ENCODE results near the gene KIRREL3.

Gene KIRREL3

GRCh38 chr11:126863294-126863997 is 137.1 kb downstream of the KIRREL3 start:
- no peak for DNase-seq

- DNase-seq, result no peak
Observed at GRCh38 chr11:126862664-126863243, 137.8 kb downstream of the KIRREL3 start.

- DNase-seq, result no peak
Observed at GRCh38 chr11:126861796-126862459, 138.6 kb downstream of the KIRREL3 start.

GRCh38 chr11:126857860-126858808 is 142.4 kb downstream of the KIRREL3 start:
- no peak for DNase-seq

- DNase-seq, result no peak
Observed at GRCh38 chr11:126855536-126855935, 145.0 kb downstream of the KIRREL3 start.

GRCh38 chr11:126853732-126854131 is 146.8 kb downstream of the KIRREL3 start:
- DNase-seq, result no peak

GRCh38 chr11:126844789-126845188 is 155.8 kb downstream of the KIRREL3 start:
- no peak for DNase-seq

GRCh38 chr11:126843096-126843495 is 157.5 kb downstream of the KIRREL3 start:
- no peak for DNase-seq

GRCh38 chr11:126841999-126842398 is 158.6 kb downstream of the KIRREL3 start:
- no peak for DNase-seq

- DNase-seq, result no peak
Observed at GRCh38 chr11:126840975-126841374, 159.6 kb downstream of the KIRREL3 start.

- DNase-seq, result no peak
Observed at GRCh38 chr11:126840201-126840886, 160.2 kb downstream of the KIRREL3 start.

- DNase-seq, result no peak
Observed at GRCh38 chr11:126839496-126839895, 161.1 kb downstream of the KIRREL3 start.

GRCh38 chr11:126838779-126839178 is 161.8 kb downstream of the KIRREL3 start:
- DNase-seq, result no peak

- DNase-seq, result no peak
Observed at GRCh38 chr11:126837581-126837980, 163.0 kb downstream of the KIRREL3 start.

GRCh38 chr11:126834573-126834972 is 166.0 kb downstream of the KIRREL3 start:
- no peak for DNase-seq

- no peak for DNase-seq
Observed at GRCh38 chr11:126834149-126834548, 166.4 kb downstream of the KIRREL3 start.

- DNase-seq, result no peak
Observed at GRCh38 chr11:126833065-126833464, 167.5 kb downstream of the KIRREL3 start.

GRCh38 chr11:126832387-126832786 is 168.2 kb downstream of the KIRREL3 start:
- DNase-seq, result no peak

- no peak for DNase-seq
Observed at GRCh38 chr11:126830216-126830806, 170.3 kb downstream of the KIRREL3 start.

GRCh38 chr11:126829716-126830115 is 170.9 kb downstream of the KIRREL3 start:
- no peak for DNase-seq

- no peak for DNase-seq
Observed at GRCh38 chr11:126824035-126824607, 176.4 kb downstream of the KIRREL3 start.

- no peak for DNase-seq
Observed at GRCh38 chr11:126823274-126823673, 177.3 kb downstream of the KIRREL3 start.
